VCaP (cell line): ENCODE results near the gene ZYG11A.

Experiments
- H3K27ac ChIP-seq: fragments of 450-650 bp; 2 replicates; pipeline ENCODE4 v1.5.1; 2017
- TF ChIP-seq, protein P1 (sequence below): fragments of 450-650 bp; conservative IDR thresholded peaks from 2 replicates; pipeline ENCODE4 v1.5.1; 2017; ENCODE audit warnings: mild to moderate bottlenecking, moderate library complexity

The ZYG11A gene

DNA sequence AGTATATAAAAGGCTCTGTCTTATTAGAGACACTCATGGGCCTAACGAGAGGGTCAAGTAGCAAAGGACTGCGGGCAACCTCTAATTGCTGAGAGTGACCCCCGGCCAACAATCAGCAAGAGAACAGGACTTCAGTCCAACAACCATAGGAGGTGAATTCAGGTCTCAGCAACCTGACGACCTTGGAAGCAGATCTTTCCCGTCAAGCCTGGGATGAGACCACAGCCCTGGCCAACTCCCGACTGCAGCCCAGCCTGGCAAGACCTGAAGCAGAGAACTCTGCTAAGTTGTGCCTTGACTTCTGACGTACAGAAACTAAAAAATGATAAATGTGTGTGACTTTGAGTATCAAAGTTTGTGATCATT is 73.3 kb downstream of the ZYG11A start:
- H3K27ac ChIP-seq, result no peak overlapping the region
- TF ChIP-seq, protein P1, sequence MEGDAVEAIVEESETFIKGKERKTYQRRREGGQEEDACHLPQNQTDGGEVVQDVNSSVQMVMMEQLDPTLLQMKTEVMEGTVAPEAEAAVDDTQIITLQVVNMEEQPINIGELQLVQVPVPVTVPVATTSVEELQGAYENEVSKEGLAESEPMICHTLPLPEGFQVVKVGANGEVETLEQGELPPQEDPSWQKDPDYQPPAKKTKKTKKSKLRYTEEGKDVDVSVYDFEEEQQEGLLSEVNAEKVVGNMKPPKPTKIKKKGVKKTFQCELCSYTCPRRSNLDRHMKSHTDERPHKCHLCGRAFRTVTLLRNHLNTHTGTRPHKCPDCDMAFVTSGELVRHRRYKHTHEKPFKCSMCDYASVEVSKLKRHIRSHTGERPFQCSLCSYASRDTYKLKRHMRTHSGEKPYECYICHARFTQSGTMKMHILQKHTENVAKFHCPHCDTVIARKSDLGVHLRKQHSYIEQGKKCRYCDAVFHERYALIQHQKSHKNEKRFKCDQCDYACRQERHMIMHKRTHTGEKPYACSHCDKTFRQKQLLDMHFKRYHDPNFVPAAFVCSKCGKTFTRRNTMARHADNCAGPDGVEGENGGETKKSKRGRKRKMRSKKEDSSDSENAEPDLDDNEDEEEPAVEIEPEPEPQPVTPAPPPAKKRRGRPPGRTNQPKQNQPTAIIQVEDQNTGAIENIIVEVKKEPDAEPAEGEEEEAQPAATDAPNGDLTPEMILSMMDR, result no peak

- H3K27ac ChIP-seq, result no peak overlapping the region
- TF ChIP-seq, protein P1, result no peak
Observed at GRCh38 chr1:52916241-52916975, 73.8 kb downstream of the ZYG11A start.

DNA sequence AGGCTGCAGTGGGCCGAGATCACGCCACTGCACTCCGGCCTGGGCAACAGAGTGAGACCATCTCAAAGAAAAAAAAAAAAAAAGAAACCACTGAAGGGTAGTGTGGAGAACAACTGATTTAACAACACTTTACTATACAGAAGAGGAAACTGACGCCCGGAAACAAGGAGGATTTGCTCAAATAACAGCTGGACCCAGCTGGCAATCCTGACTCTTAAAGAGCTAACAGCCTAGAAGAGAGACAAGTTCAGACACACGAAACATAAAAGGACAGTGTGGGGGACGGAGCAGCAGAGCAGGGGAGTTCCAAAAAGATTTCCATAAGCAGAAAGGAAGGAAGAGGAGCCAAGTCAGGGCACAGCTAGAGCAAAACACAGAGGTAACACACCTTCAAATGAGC is 74.6 kb downstream of the ZYG11A start:
- TF ChIP-seq, protein P1, result no peak

GRCh38 chr1:52917581-52917980 is 75.0 kb downstream of the ZYG11A start:
- TF ChIP-seq, protein P1, result no peak

More for the DNA sequence above, 74.6 kb downstream of the ZYG11A start:
- no peak overlapping the region for H3K27ac ChIP-seq

GRCh38 chr1:52918201-52918600 is 75.6 kb downstream of the ZYG11A start:
- TF ChIP-seq, protein P1, result no peak
- no peak overlapping the region for H3K27ac ChIP-seq

More at GRCh38 chr1:52917581-52917980, 75.0 kb downstream of the ZYG11A start:
- H3K27ac ChIP-seq, result no peak overlapping the region

DNA sequence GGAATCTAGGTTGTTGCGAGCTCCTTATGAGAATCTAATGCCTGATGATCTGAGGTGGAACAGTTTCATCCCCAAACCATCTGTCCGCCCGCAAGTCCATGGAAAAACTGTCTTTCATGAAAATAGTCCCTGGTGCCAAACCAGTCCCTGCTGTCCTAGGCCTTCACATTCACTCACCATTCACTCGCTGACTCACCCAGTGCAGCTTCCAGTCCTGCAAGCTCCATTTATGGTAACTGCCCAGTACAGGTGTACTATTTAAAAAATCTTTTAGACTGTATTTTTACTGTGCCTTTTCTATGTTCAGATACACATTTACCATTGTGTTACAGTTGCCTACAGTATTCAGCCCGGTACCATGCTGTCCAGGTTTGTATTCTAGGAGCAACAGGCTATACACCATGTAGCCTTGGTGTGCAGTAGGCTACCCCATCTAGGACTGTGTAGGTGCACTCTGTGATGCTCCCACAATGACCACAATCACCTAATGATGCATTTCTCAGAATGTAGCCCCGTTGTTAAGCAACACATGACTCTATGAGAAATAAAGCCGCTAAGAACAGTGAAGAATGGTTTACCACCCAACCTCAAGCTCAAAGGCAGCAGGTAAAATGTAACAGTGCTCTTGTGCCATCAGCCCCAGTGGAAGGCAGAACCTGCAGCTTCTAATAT is 76.6 kb downstream of the ZYG11A start:
- TF ChIP-seq, protein P1, result no peak
- H3K27ac ChIP-seq, result no peak overlapping the region

- H3K27ac ChIP-seq, result no peak overlapping the region; the same call in 1 of the 2 replicates
- TF ChIP-seq, protein P1, result no peak
Observed at GRCh38 chr1:52919723-52920483, 77.3 kb downstream of the ZYG11A start.
